Stimulated activated CD4-positive, alpha-beta T cell treated with anti-CD3 and anti-CD28 coated beads, TNF-alpha, amount 100 ng/mL, for 4 hours (primary cell): ENCODE results near the gene FAM184B.

Experiments used
- DNase-seq, 3 experiments: peaks; one replicate each; pipeline ENCODE4 v3.0.0-alpha.2; 2020; ENCODE audit warnings: low read depth in 3 of 3

FAM184B gene

DNA sequence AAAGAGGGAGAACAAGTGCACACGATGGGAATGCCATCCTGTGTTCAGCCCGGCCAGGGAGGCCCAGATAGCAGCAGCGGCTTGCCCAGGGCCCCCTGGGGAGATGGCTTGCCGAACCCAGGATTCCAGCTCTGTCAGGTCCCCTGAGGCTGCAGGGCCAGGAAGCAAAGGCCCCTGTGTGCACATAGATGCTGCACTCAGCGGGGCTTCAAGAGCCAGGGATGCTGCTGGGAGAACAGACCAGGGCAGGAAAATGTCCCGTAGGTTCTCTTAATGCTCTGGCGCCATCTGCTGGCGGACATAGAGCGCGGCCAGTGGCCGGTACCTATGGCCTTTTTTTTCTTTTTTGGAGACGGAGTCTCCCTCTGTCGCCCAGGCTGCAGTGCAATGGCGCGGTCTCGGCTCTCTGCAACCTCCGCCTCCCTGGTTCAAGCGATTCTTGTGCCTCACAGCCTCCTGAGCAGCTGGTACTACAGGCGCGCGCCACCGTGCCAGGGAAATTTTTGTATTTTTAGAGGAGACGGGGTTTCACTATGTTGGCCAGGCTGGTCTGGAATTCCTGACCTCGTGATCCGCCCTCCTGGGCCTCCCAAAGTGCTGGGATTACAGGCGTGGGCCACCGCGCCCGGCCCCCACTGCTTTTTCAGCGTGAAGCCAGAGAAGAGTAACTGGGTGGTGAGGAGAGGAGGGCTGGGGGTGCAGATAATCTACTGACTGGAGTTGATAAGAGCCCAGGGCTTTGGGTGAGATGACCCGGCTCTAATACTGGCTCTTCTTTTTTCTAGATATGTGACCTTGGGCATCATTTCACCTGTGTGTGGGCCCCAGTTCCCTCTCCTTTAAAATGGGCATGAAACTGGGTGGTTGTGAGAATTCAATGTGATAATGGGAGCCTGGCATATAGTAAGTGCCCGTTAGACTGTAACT lies 144.5 kb downstream of the FAM184B start:
- peak; percentile 42 to 62 (median 53) for DNase-seq

DNA sequence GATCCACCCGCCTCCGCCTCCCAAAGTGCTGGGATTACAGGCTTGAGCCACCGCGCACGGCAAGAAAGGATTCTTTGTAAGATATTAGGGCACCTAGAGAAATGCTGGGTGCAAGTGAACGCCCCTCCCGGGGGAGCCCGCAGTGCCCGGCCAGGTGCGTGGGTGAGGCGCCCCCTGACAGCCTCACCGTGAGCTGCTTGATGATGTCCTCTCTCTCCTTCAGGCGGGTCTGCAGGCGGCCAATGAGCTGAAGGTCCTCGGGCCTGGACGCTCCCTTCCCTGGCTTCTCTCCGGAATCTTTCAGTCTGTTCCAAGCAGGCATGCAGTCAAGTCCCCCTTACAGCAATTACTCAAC lies 145.1 kb downstream of the FAM184B start:
- DNase-seq = no peak

DNA sequence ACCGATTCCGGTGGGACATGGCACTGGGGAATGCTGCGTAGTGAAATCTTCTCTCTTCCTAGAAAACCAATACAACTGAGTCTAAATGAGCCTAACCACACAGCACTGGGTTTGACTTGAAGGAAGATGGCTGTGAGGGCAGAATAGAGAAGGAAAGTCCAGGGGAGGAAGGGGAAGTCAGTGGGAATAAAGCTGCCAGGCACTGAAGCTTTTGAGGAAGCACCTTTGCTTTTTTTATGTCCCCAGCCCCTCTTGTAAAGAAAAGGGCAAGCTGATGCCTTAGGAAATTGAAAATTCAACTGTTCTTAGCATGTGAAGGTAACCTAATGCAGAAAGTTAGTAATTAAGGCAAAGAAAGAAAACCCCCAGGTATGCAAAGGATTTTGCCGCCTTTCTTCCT lies 146.4 kb downstream of the FAM184B start:
- no peak for DNase-seq

DNA sequence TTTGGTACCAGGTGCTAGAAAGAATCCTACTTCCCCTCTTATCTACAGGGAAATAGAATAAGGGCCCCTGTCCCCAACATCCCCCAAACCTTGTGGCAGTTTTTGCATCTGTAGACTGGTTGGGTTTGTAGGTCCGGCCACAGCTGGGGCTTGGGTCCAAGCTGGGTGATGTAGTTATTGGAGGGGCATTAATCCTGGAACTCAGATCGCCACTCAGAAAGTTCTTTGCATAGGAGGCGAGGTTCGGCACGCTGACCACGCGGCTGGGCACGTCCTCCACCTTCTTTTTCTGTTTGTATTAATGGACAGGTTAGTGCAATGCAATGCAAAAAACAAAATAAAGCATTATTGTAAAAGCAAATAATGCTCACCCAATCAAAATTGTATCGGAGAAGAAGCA lies 147.8 kb downstream of the FAM184B start:
- no peak for DNase-seq

DNA sequence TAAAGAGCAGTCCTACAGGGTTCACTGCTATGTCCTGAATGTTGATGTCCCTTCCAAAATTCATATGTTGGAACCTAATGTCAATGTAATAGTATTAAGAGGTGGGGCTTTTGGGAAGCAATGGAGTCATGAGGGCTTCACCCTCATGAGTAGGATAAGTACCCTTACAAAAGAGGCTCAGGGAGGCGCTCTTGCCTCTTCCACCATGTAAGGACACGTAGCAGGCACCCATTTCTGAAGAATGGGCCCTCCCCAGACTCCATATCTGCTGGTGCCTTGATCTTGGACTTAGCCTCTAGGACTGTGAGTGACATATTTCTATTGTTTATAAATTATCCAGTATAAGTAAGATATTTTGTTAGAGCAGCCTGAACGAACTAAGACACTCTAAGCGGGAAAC lies 151.2 kb downstream of the FAM184B start:
- DNase-seq = no peak

DNA sequence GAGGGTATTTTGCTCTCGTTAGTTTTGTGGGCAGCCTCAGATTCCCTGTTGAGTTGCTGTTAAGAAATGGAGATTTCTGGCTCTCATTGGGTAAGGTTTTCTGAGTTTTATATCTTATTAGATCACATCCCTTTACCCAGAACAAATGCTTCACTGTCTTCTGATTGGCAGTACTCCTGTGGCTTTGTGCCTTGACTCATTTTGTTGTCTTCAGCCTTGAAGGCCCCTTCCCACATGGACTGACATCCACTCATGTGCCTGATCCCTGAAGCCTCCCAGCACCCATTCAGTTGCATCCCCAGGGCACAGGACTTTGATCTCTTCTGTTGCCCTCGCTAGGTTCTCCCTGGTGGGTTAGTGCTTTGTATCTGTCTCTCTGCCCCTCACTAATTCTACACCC lies 156.6 kb downstream of the FAM184B start:
- DNase-seq = no peak

DNA sequence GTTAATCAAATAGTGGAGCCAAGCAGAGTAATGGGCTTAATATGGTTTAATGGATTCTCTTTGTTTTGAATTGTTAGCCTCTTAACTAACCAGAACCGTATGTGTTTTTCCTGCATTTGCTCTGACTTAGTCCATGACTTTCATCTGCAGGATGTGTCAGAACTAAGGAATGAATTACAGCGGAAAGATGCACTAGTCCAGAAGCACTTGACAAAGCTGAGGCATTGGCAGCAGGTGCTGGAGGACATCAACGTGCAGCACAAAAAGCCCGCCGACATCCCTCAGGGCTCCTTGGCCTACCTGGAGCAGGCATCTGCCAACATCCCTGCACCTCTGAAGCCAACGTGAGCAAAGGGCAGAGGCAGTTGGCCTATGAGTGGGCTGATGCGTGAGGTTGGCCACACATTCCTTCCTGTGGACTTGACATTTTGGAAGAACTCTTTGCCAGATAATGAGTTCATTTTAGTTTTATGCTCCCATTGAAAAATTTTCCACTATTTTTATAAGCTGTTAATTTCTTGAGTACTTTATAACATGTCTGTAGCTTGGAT lies 157.9 kb downstream of the FAM184B start:
- DNase-seq = no peak

DNA sequence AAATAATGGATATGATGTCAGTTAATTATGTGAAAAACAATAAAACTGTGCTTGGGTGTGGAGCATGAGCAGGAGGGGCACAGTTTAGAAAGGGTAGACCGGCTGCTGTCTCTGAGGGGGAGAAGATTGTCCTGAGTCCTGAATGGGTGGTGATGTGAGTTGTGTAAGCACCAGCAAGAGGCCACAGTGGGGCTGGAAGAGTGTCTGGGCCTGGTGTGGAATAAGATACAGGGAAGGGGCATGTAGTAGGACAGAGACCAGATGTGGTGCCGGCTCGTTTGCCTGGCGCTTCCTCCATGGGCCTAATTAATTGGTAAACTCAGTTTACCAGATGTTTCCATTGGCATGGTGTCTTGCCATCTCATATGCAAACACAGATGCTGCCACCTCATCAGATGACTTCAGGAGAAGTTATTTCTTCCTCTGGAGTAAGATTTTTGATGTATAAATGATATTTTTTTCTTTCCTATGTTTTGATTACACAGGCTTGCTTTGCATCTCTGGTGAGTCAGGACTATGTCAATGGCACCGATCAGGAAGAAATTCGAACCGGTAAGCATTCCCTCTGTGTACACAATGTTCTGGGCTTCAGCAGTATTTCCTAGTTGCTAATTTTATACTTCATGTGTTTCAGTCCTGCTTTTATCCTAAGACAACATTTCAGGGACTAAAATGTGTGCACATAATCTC lies 161.9 kb downstream of the FAM184B start:
- DNase-seq = no peak

DNA sequence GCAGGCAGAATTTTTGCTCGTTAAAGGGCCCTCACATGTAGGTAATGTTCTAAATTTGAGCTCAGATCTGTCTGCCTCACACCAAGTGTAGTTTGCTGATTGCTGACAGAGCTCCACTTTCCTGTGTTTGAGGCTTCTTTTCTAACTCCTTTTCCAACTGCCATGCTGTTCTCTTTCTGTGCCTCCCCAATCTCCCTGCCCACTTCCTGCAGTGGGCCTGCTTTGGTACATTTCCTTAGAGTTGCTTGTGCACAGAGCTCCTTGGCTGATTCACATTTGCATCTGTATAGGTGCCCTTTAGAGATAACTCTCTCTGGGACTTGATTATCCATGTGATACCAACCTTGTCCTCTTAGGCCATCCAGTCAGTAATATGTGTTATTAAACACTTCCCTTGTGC lies 162.5 kb downstream of the FAM184B start:
- no peak for DNase-seq

DNA sequence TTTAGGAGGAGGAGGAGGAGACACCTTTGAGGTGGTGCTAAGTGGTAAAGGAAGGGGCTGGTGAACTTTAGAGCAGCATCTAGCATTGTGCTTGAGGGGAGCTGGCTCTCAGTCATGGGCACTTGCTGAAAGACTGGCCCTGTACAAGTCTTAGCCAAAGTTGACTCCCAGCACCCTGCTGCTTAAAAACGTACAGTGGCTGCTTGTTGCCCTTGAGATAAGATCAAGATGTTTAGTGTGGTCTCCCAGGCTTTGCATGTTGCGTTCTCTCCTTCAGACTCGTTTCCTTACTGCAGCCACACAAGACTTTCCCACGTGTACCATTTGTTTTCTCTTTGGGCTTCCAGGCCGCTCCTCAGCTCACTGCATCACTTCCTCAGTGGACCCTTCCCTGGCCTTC lies 165.1 kb downstream of the FAM184B start:
- DNase-seq = no peak

DNA sequence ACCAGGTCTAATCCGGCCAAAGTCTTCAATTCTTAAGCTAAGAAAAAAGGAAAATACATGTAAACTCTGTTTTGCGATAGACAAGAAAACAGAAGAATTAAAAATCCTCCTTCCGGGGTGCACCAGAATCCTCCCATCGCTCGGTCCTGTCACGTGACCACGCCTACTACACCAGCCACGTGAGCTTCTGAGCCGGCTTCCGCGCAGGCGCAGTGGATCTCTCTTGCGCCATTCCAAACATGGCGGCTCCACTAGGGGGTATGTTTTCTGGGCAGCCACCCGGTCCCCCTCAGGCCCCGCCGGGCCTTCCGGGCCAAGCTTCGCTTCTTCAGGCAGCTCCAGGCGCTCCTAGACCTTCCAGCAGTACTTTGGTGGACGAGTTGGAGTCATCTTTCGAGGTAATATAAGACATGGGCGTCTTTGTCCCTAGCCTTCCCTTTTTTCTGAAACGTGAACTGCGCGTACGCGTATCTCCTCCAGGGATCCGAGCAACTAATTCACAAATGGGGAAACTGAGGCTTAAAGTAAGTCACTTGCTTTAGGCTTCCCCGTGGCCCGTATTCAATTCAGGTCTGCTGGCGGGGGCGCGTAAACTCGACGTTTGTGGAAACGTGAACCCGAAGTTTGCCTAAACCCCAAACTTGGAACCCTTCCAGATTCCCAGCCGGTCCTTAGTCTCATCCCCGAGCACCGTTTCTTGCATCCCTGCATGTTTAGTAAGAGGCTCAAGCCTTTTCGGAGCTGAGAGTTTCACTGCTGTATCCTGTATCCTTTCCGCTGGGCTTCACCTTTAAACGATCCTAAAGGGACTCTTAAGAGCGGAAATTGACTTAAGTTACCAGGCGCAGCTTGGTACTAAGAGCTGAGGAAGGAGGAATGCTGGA lies 166.8 kb downstream of the FAM184B start, which contains the start of gene MED28:
Gene MED28 (plus strand): TSS at position 226 of the 884 bp plus-strand sequence. CDS start 14 bp downstream, at position 240.
- peak; percentile 89 to 94 (median 91) for DNase-seq

DNA sequence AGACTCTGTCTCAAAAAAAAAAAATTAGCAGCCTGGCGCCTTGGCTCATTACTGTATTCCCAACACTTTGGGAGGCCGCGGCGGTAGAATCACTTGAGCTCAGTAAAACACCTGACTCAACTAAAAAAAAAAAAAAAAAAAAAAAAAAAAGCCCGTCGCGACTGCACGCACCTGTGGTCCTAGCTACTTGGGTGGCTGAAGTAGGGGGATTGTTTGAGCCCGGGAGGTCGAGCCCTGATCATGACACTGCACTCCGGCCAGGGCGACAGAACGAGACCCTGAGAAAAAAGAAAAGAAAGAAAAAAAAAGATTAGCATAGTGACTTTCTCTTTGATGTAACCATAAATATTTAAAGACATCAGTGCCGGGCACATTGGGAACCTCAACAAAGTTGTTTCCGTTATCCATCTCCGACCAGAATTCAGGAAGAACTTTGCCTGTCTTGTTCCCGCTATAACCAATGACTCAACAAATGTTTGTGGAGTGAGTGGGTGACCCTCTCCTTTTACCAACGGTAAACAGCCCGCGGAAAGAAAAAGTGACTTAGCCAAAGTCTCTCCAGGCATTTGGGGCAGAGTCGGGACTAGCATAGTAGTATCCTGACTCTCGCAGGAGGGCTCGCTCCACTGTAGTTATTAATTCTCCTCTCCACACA lies 167.5 kb downstream of the FAM184B start:
- peak in 2 of 3 experiments; percentile 5 to 10 for DNase-seq

DNA sequence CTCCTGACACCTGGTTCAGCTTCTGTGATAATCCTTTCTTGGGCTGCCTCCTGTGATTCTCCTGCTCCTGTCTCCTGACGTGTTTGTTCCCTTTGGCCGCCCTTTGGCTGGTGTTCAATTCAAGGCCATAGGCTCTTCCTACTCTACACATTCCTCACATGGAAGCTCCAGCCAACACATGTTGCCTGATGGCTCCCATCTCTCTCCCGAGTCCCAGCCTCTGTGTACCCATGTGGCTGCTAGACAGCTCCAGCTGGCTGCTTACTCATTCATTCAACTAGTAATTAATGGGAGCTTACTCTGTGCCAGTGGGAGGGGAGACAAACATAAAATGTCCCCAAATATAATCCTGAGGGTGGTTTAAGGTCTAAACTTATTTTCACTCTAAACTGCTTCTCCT lies 176.2 kb downstream of the FAM184B start:
- no peak for DNase-seq

DNA sequence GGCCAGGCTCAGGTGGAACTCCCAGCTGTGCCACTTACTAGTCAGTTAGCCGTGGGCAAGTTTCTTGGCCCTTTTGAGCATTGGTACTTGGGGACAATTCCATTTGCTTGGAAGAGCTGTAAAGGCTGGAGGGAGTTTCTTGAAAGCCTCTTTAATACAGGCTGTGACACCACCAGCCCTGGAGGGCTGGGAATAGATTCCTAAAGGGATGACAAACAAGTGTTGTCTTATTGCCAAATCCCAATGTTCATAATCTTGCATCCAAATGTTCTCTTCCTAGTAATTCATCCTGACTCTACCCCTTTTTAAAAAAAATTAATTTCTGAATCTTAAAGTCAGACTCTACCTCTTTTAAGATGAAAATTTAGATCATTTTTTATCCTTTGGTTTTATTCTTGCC lies 181.6 kb downstream of the FAM184B start:
- no peak for DNase-seq

DNA sequence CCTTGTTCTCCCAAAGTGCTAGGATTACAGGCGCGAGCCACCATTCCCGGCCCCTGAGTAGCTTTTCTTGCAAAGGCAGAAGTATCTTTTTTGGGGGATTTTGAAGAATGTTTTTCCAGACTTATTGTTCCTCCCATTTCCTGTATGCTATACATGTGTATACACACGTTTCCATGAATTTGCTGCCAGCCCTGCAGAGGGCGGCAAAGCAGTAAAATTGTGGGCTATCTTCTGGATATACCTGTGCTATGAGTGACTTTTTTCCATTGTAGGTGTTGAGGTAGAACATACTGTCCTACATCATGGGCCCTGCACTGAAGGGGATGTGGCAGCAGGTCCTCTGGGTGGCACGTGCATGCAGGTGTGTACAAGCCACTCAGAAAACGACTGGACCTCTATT lies 183.9 kb downstream of the FAM184B start:
- no peak for DNase-seq

DNA sequence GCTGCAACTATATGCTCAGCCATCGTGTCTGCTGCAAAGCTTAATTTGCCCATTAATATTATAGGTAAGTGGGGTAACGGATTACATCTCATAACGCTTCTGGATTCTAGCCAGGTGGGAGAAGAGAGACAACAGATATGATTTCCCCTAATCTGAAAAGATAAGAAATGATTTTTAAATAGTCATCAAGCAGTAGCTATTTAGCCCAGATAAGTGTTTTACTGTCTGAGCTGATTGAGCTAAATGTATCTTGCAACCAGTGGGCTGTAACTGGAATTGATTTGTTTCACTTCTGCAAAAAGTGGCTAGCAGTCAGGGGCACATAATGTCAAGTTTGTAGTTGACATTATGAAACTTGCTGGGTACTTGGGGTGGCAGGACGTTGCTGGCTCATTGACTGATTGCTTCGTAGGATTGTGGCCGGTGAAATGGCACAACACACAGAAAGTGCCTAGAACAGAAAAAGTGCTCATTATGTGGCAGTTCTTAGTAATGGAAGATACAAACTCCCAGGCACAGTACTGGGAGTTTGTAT lies 185.9 kb downstream of the FAM184B start:
- no peak for DNase-seq

DNA sequence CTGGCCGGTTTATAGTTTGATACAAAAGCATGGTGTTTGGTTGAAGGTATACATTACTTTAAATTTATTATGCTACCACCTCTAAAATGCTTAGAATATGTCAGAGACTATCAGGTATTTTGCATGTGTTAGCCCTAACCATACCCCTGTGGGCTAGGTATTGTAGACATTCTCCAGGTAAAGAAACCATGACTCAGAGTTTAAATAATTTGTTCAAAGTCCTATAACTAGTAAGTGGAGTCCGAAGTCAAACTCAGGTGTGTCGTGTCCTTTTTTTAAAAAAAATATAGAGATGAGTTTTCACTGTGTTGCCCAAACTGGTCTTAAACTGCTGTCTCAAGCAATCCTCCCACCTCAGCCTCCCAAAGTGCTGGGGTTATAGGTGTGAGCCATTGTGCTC lies 192.1 kb downstream of the FAM184B start:
- no peak for DNase-seq

DNA sequence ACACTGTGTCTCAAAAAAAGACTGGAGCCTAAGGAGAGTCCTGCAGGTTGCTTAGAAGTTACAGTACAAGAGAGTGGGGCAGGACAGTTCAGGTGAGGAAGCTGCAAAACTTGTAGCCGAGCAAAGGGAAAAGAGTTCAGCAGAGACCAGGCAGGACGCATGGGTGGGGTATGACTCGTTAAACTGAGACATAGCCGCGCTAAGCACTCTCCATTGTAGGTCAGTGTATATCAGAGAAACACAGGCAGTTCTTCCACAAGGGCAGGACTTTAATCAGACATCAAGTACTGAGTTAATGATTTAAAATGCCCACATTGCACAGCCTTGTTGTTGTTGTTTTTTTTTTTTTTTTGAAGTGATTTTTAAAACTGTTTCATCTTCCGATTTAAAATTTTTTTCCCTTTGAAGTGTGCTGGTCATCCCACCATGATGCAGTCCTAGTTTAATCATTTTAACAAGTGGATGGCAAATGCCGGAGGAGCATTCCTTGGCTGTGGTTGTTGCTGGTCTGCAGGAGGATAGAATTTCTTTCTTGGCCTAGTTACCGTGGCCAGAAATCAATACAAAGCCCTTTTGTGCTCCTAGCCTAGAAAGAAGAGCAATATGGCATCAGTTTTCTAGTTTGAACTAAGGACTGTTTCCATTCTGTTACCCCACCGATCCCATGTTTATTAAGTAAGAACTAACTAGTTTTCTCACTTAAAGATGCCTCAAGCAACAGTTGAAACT lies 194.2 kb downstream of the FAM184B start:
- DNase-seq = no peak

DNA sequence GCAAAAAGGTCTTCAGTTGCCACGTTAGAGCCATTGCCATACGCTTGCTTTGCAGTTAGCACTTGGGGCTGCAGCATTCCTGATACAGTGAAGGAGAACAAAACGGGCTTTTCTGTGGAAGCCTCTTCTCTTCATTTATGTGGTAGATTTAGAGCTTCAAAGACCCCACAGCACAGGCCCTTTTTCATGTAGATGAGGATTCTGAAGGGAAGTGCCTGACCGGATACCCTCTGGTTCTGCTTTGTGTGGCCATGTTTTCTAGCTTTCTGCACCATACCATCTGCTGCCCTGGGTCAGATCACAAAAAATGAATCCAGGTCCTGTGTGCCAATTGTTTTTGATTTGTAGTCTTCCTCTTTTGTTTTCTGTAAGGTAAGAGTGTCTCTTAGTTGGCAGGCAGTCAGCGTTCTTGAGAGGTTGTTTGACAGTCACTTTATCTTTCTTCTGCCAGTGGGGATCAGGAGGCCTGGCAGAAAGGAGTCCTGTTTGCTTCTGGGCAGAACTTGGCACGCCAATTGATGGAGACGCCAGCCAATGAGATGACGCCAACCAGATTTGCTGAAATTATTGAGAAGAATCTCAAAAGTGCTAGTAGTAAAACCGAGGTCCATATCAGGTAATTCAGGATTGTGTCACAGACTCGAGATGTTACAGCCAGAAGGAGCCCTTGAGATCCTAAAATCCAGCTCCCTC lies 196.8 kb downstream of the FAM184B start:
- DNase-seq = no peak

DNA sequence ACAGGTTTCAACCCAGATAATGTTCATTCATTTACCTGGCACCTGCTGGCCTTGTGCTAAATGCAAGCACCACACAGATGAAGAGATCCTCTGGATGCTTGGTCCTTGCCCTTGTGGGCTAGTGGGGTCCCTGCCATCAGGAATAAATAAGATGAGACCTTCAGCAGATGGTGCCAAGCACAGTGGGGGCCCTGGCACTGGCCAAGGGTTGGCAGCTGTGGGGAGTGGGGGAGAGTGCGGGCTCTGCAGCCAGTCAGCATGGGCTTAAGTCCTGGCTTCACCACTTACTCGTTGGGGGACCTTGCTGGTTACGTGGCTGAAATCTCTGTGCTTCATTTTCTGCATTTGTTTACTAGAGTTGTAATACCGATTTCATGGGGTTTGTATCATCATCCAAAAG lies 197.5 kb downstream of the FAM184B start:
- DNase-seq = no peak
